ENCODE data around the gene ONECUT3.

GRCh38 chr19:1713170-1713569 lies 40.1 kb upstream of the ONECUT3 start:
- TF ChIP-seq CTCF (IDR thresholded peaks at IDR 0.05; ENCODE audit: low read depth, low read length) (no peak), EZH2phosphoT487 (IDR thresholded peaks at IDR 0.05; ENCODE audit: low read depth) (no peak)
